NCI-H2029 (cell line): ENCODE measurements around the gene PRICKLE2.

Experiments
- DNase-seq: peaks from one replicate; lab custom pipeline; 2025; lab: John Stamatoyannopoulos, UW

PRICKLE2 gene

DNA sequence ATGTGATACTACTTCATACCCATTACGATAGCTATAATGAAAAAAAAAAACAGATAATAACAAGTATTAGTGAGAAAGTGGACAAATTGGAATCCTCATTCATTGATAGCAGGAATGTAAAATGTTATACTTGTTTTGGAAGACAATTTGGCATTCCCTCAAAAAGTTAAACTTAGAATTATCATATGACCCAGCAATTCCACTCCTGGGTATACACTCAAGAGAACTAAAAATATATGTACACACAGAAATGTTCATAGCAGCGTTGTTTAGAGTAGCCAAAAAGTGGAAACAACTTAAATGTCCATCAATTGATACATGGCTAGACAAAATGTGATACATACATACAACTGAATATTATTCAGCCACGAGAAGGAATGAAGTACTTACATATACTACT is 69.9 kb downstream of the PRICKLE2 start:
- DNase-seq = no peak

- DNase-seq = no peak
Observed at GRCh38 chr3:64152676-64153466, 72.4 kb downstream of the PRICKLE2 start.

GRCh38 chr3:64152086-64152485 is 73.2 kb downstream of the PRICKLE2 start:
- no peak for DNase-seq

- DNase-seq = no peak
Observed at GRCh38 chr3:64151342-64151871, 73.9 kb downstream of the PRICKLE2 start.

- DNase-seq = peak; percentile 80
Observed at GRCh38 chr3:64150623-64151207, 74.6 kb downstream of the PRICKLE2 start.

GRCh38 chr3:64149886-64150285 is 75.4 kb downstream of the PRICKLE2 start:
- no peak for DNase-seq

DNA sequence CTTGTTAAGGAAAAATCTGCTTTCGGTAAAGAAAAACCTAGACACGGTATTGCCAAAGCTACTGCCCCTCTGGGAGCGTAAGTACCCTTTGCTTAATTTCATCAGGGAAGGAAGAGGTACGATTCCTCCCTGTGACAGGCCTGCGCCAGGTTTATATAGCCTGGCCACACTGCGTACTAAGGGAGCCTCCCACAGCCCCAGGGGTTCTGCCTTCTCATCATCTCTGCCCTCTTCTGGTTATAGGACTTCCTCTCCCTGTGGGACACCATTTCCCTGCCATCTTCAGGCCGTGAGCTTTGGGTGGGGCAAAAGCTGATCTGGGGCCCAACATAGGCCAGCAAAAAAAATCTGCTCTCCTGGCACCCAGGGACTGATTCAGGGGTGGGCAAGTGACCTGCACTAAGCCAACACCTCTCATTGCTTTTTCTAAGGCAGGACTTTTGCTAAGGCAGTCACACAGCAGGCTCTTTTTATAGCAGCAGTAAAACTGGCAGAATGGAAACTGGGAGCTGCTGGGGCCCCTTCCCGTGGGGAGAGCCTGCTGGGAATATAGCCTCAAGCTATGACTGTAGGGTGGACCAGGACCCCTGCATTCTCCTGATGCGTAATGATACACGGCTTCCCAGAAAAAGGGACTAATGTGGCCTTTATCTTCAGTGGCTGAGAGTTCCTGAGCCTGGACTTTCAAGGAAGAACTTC is 76.2 kb downstream of the PRICKLE2 start:
- no peak for DNase-seq

DNA sequence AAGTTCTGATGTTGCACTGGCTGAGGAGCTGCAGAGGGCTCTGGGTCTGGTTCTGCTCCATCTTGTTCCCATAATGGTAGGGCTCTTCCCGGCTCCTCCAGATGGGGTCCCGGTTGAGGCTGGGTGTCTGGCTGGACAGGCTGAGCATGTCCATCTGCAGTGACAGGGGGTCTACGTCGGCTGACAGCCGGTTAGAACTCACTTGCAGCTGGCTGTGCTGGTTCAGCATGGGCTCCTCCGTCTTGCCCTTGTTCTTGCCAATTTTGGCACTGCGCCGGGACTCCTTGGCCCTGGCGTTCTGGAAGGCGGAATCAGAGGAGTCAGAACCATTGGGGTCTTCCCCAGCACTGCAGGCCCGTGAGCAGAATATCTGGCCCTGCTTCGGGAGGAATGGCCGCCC is 78.1 kb downstream of the PRICKLE2 start:
- no peak for DNase-seq

- DNase-seq = no peak
Observed at GRCh38 chr3:64145438-64145837, 79.8 kb downstream of the PRICKLE2 start.

GRCh38 chr3:64144241-64144900 is 80.9 kb downstream of the PRICKLE2 start:
- DNase-seq = no peak

DNA sequence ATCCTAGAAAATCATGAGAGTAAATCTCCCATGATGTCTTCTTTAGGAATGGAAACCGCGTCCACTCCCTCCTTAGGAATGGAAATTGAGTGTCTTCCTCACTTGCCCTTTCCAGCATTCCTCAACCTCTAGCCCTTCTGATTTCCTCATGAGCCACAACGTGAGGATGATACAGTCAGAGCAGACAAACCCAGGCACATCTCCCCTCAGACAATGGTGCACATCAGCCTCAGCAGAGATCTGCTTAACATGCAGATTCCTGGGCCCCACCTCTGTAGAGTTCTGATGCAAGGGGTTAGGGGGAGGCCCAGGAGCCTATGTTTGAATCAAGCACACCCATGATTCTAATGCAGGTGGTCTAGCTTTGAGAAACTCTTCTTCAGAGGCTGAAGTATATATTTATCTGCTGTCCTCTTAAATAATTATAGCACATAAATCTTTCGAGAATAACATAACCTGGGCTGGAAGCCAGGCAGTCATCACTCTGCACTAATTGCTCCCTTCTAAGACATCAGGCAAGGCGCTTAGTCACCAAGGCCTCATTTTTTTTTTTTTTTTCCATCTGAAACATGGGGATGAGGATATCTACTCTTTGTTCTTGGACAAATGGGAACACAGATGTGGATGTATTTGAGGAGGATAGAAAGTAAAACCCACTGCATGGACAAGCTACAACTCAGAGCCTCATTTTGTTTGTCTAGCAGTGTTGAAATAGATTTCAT is 81.7 kb downstream of the PRICKLE2 start:
- DNase-seq = no peak

GRCh38 chr3:64141476-64141875 is 83.8 kb downstream of the PRICKLE2 start:
- no peak for DNase-seq

- DNase-seq = no peak
Observed at GRCh38 chr3:64140651-64141050, 84.6 kb downstream of the PRICKLE2 start.

DNA sequence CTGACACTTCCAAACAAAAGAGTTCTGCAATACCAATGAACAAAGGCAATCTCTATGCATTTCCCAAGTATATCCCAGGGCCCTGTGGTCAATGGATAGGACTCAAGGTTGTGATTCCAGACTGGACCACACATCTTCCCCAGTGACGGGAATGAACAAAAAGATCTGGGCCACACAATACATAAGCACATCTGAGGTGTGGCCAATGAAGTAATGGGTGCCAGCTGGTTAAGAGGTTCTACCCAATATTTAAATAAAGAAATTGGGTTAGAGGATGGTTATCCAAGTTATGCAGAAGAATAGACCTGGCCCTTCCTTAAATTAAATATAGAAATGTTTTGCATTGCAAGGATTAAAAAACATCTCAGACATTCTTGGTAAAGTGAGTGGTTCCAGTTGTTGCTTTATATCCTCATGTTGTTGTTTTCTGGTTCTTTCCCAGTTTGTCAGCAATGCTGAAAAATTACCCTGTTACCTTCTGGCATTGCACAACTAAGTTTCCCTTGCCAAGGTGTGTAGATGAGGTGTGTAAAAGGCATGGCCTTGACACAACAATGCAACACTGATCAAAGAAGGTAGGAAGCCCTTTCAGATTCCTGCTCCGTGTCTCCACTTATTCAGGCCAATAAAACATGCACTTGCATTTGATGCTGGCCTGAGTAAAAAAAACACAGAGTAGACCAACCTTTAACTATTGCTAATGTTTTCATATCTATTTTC is 86.5 kb downstream of the PRICKLE2 start:
- DNase-seq = no peak

DNA sequence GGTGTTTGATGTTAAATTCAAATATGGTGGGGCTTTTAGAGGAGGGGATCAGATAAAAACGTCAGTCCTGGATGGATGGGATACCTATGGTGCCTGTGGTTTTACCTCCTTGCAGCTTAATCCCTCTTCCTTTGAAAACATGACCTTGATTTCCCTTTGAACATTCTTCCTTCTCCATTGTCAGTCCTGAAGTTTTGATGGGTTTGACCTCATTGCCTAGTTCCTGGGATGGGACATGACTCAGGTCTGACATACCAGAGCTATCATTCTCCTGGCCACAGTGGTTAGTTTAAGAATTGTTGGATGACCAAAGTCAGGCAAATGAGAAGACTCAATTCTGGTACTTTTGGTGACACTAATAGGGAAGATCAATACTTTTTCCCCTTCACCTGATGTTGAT is 87.2 kb downstream of the PRICKLE2 start:
- DNase-seq = no peak

GRCh38 chr3:64134882-64135281 is 90.4 kb downstream of the PRICKLE2 start:
- DNase-seq = no peak

DNA sequence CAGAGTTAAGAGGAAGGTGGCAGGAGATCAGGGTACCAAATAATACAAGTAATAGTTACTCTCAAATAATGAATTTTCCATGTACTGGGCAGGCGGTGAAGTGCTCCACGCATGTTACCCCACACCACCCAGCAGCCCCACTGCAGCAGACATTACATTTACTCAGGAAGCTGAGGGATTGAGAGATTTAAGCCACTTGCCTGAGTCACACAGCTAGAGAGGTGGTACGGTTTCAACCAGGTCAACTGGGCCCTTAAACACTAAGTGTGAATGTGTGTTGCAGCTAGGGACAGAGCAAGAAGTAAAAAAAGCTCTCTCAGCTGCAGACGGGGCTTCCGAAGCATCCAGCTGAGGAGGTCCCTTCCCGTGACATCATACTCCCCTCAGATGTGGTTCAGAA is 91.3 kb downstream of the PRICKLE2 start:
- DNase-seq = no peak

DNA sequence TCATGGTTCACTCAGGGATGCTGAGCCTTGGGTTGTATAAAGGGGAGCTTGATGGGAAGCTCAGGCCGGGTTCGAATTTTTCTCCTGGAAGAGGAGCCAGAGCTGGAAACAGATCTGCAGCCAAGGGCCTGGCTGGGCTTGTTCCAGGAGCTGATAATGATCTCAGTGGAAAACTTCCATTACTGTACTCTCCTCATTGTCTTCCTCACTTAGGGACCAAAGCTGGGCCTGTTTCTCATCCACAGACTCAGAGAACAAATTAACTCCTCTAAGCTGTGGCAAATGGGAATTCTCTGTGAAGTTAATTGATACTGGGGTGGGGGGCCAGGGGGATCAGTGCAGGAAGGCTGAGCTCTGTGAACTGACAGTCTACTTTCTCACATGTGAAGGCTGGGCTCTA is 92.0 kb downstream of the PRICKLE2 start:
- DNase-seq = no peak

GRCh38 chr3:64131725-64132469 is 93.4 kb downstream of the PRICKLE2 start:
- no peak for DNase-seq

DNA sequence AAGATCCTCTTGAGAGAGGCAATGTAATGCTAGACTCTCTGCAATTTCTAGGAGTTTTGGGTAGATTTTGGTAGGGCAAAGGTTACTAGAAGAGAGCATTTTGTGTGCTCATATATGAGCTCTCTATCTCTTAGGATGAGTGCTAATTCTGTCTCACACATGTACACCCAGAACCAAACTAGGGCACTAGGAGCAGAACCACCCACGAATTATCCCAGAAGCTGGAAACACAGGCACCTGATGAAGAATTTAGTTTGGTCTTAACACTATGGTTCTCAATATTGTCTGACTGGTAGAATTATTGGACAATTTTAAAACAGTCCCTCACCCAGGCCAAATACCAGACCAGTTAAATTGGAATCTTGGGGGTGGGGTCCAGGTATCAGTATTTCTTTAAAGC is 94.8 kb downstream of the PRICKLE2 start:
- DNase-seq = no peak
